ENCODE data around the gene ADARB2. TPM values are rescaled to one million over a fixed set of nuclear protein-coding genes. Genes with fewer than 3 reads are reported as not detected.

The ADARB2 gene
- polyA plus RNA-seq, 3 donors: not detected

DNA sequence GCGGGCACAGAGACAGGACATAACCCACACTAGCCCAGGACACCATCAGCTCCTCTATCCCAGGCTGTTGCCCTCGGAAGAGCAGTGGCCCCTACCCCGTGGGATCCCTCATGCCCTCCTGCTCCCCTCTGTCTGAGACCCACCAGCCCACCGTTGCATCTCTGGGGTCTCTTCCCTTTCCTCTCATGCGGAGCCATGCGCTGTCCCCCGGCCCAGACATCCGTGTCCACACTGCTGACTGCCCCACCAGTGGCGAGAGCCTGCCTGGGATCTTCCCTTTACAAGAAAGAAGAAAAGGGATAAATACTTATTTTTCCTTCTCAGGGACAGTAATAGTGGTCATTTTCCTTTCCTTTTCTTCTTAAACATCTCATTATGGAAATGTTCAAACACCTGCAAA lies 565.7 kb downstream of the ADARB2 start:
- no peaks in the 10 kb centered on the region for H3K9me3 ChIP-seq (replicated peaks in 1 of 2; ENCODE audit: control insufficient read depth in 1 of 2, insufficient read depth in 1 of 2, low read length in 2 of 2)
- no peak overlapping the region for H3K4me3 ChIP-seq (replicated peaks in 1 of 3; ENCODE audit: low read depth in 2 of 3, low read length in 3 of 3)
- Mint-ChIP-seq H3K4me3 (no peak overlapping the region), H3K9me3 (no peaks in the 10 kb centered on the region), H3K4me1 (no peaks in the 10 kb centered on the region), H3K27me3 (ENCODE audit: low read depth in 3 of 3) (peaks cover 3 to 6% (median 3%) of the 10 kb centered on the region in 3 donors), H3K36me3 (no peaks in the 10 kb centered on the region), H3K27ac (no peak overlapping the region)
- no peaks in the 10 kb centered on the region for H3K79me2 ChIP-seq (ENCODE audit: insufficient read depth, low read length)
- no peak overlapping the region for H3K9ac ChIP-seq (ENCODE audit: insufficient read depth, low read length, poor library complexity, severe bottlenecking)
- no peak for DNase-seq
- no peak overlapping the region for H3K27ac ChIP-seq (ENCODE audit: low read depth in 1 of 2, low read length in 2 of 2)
- H3K4me2 ChIP-seq (replicated peaks; ENCODE audit: extremely low read depth, low read length, poor library complexity, severe bottlenecking): no peak overlapping the region
- no peaks in the 10 kb centered on the region for H3K4me1 ChIP-seq (ENCODE audit: control insufficient read depth in 1 of 2, insufficient read depth in 2 of 2, low read length in 2 of 2)
- no peak overlapping the region for H2AFZ ChIP-seq (ENCODE audit: insufficient read depth, low read depth, low read length, poor library complexity, severe bottlenecking)
- intact Hi-C loops (cut with micrococcal nuclease): no loop called here
- no peaks in the 10 kb centered on the region for H4K20me1 ChIP-seq (ENCODE audit: insufficient read depth, low read length)
- no peaks in the 10 kb centered on the region for H3K27me3 ChIP-seq (ENCODE audit: control insufficient read depth in 2 of 2, insufficient read depth in 2 of 2, low read length in 2 of 2)
- H3K36me3 ChIP-seq (replicated peaks in 1 of 2; ENCODE audit: control insufficient read depth in 1 of 2, insufficient read depth in 2 of 2, low read length in 2 of 2): no peaks in the 10 kb centered on the region
- WGBS (ENCODE audit: insufficient coverage): 84% methylated on average over 5 of the region's 9 CpGs
- TF ChIP-seq, protein P1, sequence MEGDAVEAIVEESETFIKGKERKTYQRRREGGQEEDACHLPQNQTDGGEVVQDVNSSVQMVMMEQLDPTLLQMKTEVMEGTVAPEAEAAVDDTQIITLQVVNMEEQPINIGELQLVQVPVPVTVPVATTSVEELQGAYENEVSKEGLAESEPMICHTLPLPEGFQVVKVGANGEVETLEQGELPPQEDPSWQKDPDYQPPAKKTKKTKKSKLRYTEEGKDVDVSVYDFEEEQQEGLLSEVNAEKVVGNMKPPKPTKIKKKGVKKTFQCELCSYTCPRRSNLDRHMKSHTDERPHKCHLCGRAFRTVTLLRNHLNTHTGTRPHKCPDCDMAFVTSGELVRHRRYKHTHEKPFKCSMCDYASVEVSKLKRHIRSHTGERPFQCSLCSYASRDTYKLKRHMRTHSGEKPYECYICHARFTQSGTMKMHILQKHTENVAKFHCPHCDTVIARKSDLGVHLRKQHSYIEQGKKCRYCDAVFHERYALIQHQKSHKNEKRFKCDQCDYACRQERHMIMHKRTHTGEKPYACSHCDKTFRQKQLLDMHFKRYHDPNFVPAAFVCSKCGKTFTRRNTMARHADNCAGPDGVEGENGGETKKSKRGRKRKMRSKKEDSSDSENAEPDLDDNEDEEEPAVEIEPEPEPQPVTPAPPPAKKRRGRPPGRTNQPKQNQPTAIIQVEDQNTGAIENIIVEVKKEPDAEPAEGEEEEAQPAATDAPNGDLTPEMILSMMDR (IDR thresholded peaks at IDR 0.05): no peak

DNA sequence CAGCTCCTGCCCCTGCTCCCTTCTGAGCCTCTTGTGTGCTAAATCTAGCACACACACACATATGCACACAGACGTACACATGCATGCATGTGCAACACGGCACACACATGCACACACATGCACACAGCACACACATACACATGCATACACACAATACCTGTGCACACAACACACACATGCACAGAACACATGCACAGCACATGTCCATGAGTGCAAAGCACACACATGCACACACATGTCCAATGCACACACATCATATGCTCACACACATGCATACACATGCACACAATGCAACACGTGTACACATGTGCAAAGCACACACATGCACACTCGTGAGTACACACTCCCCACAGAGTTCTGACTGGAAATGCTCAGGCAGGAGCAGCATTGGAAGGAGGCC lies 566.1 kb downstream of the ADARB2 start:
- H3K27me3 Mint-ChIP-seq (ENCODE audit: low read depth in 3 of 3): peaks cover 3 to 6% (median 3%) of the 10 kb centered on the region in 3 donors
- no peaks in the 10 kb centered on the region for H3K9me3 ChIP-seq (replicated peaks in 1 of 2; ENCODE audit: control insufficient read depth in 1 of 2, insufficient read depth in 1 of 2, low read length in 2 of 2)
- H3K4me1 Mint-ChIP-seq: no peaks in the 10 kb centered on the region
- no peaks in the 10 kb centered on the region for H3K36me3 ChIP-seq (replicated peaks in 1 of 2; ENCODE audit: control insufficient read depth in 1 of 2, insufficient read depth in 2 of 2, low read length in 2 of 2)
- H3K4me1 ChIP-seq (ENCODE audit: control insufficient read depth in 1 of 2, insufficient read depth in 2 of 2, low read length in 2 of 2): no peaks in the 10 kb centered on the region
- no peak overlapping the region for H3K4me2 ChIP-seq (replicated peaks; ENCODE audit: extremely low read depth, low read length, poor library complexity, severe bottlenecking)
- no peak overlapping the region for H3K4me3 ChIP-seq (replicated peaks in 1 of 3; ENCODE audit: low read depth in 2 of 3, low read length in 3 of 3)
- no peak for DNase-seq
- 86% methylated on average over 4 of the region's 4 CpGs for WGBS (ENCODE audit: insufficient coverage)
- intact Hi-C loops (cut with micrococcal nuclease): no loop called here
- H3K79me2 ChIP-seq (ENCODE audit: insufficient read depth, low read length): no peaks in the 10 kb centered on the region
- H3K36me3 Mint-ChIP-seq: no peaks in the 10 kb centered on the region
- no peak overlapping the region for H3K27ac ChIP-seq (ENCODE audit: low read depth in 1 of 2, low read length in 2 of 2)
- H4K20me1 ChIP-seq (ENCODE audit: insufficient read depth, low read length): no peaks in the 10 kb centered on the region
- H3K9ac ChIP-seq (ENCODE audit: insufficient read depth, low read length, poor library complexity, severe bottlenecking): no peak overlapping the region
- no peak overlapping the region for H3K27ac Mint-ChIP-seq
- H3K9me3 Mint-ChIP-seq: no peaks in the 10 kb centered on the region
- H3K27me3 ChIP-seq (ENCODE audit: control insufficient read depth in 2 of 2, insufficient read depth in 2 of 2, low read length in 2 of 2): no peaks in the 10 kb centered on the region
- TF ChIP-seq, protein P1 (IDR thresholded peaks at IDR 0.05): no peak
- no peak overlapping the region for H2AFZ ChIP-seq (ENCODE audit: insufficient read depth, low read depth, low read length, poor library complexity, severe bottlenecking)
- no peak overlapping the region for H3K4me3 Mint-ChIP-seq
